ENCODE data around the gene FBL. TPM values are rescaled to one million over a fixed set of nuclear protein-coding genes. Genes with fewer than 3 reads are reported as not detected.
A peak's percentile ranks its signal among the peaks of the same experiment; 100 is the strongest.

Gene FBL
- total RNA-seq, 1 experiment from 2014 or later = 186 TPM

DNA sequence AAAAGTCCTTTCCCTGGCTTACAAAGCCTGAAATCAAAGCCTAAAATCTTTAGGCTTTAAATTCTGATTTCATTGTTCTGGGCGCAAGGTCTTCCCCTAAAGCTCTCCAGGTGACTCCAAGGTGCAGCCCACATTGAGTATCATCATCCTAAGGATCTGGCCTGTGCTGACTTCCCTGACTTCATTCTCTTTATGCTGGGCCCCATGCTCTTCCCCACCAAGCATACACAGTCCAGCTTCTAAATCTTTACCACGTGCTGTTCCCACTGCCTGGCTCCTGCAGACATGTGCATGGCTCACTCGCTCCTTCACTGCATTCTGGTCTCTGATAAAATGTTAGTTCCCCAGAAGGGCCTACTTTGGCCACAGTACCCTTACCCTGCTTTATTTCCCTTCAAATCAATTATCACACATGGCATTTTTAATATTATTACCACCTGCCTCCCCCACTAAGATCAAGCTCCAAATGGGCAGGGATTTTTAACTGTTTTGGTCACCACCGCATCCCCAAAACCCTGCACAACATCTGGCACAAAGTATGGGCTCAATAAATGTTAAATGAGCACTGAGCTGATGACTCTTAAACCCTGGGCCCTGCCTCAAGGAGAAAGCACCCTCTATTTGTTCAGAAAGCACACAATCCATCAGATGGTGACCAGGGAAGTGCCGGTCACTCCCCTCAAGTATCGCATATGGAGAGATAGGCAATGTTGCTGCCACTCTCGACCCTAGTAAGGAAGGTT lies 3.3 kb downstream of the FBL start:
- CTCF ChIA-PET = interaction anchor here (0.7 to 2.1 kb wide), 2 partner anchors 51 to 128 kb away, joined by 3 to 8 read pairs; partner anchors contain the start of gene PSMC4
- Histone ChIP-seq H3F3A (ENCODE audit: low read length, unreplicated experiment) (no peaks in the 10 kb centered on the region), H3K27me3 (ENCODE audit: low read length) (no peaks in the 10 kb centered on the region), H4K20me1 (ENCODE audit: low read length) (peaks cover 45% of the 10 kb centered on the region), H3K4me1 (ENCODE audit: insufficient read depth, low read length) (peaks cover 32% of the 10 kb centered on the region), H3K27ac (ENCODE audit: low read length) (no peak overlapping the region), H3K9ac (ENCODE audit: low read length) (no peak overlapping the region), H3K9me3 (ENCODE audit: low read length) (no peaks in the 10 kb centered on the region), H3K36me3 (ENCODE audit: low read depth, low read length) (peaks cover 20% of the 10 kb centered on the region), H3K4me3 (ENCODE audit: low read length) (no peak overlapping the region; the same call in 1 of the 2 replicates), H3K79me2 (ENCODE audit: low read length) (peaks cover 73% of the 10 kb centered on the region), H3K4me2 (ENCODE audit: low read length) (peak overlapping the region; percentile 97), H3K9me2 (replicated peaks; ENCODE audit: low read length) (no peaks in the 10 kb centered on the region), H2AFZ (ENCODE audit: low read length) (no peak overlapping the region)
- no peak for ATAC-seq
- intact Hi-C loops (cut with micrococcal nuclease) = no loop called here
- DNase-seq = no peak
- BruUV-seq (replicated peaks) = no TSS peak
- POLR2A ChIA-PET (ENCODE audit: unreplicated experiment) = interaction anchor here (0.7 kb wide), 1 partner anchor 128 kb away, joined by 3 read pairs; no protein-coding TSS in a partner anchor
- TF ChIP-seq, protein P1, sequence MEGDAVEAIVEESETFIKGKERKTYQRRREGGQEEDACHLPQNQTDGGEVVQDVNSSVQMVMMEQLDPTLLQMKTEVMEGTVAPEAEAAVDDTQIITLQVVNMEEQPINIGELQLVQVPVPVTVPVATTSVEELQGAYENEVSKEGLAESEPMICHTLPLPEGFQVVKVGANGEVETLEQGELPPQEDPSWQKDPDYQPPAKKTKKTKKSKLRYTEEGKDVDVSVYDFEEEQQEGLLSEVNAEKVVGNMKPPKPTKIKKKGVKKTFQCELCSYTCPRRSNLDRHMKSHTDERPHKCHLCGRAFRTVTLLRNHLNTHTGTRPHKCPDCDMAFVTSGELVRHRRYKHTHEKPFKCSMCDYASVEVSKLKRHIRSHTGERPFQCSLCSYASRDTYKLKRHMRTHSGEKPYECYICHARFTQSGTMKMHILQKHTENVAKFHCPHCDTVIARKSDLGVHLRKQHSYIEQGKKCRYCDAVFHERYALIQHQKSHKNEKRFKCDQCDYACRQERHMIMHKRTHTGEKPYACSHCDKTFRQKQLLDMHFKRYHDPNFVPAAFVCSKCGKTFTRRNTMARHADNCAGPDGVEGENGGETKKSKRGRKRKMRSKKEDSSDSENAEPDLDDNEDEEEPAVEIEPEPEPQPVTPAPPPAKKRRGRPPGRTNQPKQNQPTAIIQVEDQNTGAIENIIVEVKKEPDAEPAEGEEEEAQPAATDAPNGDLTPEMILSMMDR (conservative IDR thresholded peaks at IDR 0.05; ENCODE audit: low read depth, low read length) = 0 out of 2 replicates have a peak, but pooled peaks have one; percentile 1
- no peak for TF ChIP-seq EZH2 (IDR thresholded peaks at IDR 0.05; ENCODE audit: low read length, unreplicated experiment)

DNA sequence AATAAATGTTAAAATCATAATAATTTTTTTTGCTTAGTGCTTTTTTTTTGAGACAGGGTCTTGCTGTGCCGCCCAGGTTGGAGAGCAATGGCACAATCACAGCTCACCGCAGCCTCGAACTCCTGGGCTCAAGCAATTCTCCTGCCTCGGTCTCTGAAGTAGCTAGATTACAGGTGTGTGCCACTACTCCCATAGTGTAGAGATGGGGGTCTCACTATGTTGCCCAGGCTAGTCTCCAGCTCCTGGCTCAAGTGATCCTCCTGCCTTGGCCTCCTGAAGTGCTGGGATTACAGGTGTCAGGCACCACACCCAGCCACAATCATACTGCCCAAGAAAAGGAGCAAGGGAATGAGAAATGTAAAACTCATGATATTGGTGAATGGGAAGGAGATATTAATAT lies 5.1 kb downstream of the FBL start:
- peaks cover 25% of the 10 kb centered on the region for H3K4me1 ChIP-seq (ENCODE audit: insufficient read depth, low read length)
- H3K79me2 ChIP-seq (ENCODE audit: low read length) = peaks cover 70% of the 10 kb centered on the region
- no peak overlapping the region for H3K9ac ChIP-seq (ENCODE audit: low read length)
- ATAC-seq = no peak
- TF ChIP-seq, protein P1 (conservative IDR thresholded peaks at IDR 0.05; ENCODE audit: low read depth, low read length) = no peak
- TF ChIP-seq EZH2 (IDR thresholded peaks at IDR 0.05; ENCODE audit: low read length, unreplicated experiment) (no peak), EZH2phosphoT487 (IDR thresholded peaks at IDR 0.05; ENCODE audit: borderline replicate concordance, low read length) (no peak)
- BruUV-seq (replicated peaks) = no TSS peak
- H3F3A ChIP-seq (ENCODE audit: low read length, unreplicated experiment) = no peaks in the 10 kb centered on the region
- POLR2A ChIA-PET (ENCODE audit: unreplicated experiment) = no interaction called here
- H2AFZ ChIP-seq (ENCODE audit: low read length) = no peak overlapping the region
- no peaks in the 10 kb centered on the region for H3K9me2 ChIP-seq (replicated peaks; ENCODE audit: low read length)
- H3K4me2 ChIP-seq (ENCODE audit: low read length) = no peak overlapping the region
- peaks cover 35% of the 10 kb centered on the region for H3K36me3 ChIP-seq (ENCODE audit: low read depth, low read length)
- H4K20me1 ChIP-seq (ENCODE audit: low read length) = peaks cover 45% of the 10 kb centered on the region
- no peak overlapping the region for H3K4me3 ChIP-seq (ENCODE audit: low read length)
- no peak for DNase-seq
- intact Hi-C loops (cut with micrococcal nuclease) = no loop called here
- CTCF ChIA-PET = no interaction called here
- H3K27ac ChIP-seq (ENCODE audit: low read length) = no peak overlapping the region
- H3K27me3 ChIP-seq (ENCODE audit: low read length) = no peaks in the 10 kb centered on the region
- H3K9me3 ChIP-seq (ENCODE audit: low read length) = no peaks in the 10 kb centered on the region

DNA sequence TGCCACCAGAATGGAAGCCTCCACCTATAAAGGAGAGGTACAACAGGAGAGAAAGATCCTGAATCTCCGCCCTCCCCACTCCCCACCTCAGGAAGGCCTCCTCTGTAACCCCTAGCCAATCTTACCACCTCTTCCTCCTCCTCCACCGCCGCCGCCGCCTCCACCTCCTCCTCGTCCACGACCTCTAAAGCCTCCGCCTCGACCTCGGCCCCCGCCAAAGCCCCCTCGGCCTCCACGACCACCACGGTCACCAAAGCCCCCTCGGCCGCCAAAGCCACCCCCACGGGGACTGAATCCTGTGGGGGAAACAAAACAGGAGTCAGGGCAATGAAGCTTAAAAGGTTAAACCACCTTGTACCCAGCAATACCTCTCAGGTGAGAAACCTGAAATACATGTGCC lies 5.7 kb downstream of the FBL start:
- Histone ChIP-seq H3K4me2 (ENCODE audit: low read length) (no peak overlapping the region), H3K9ac (ENCODE audit: low read length) (no peak overlapping the region), H2AFZ (ENCODE audit: low read length) (no peak overlapping the region), H3K79me2 (ENCODE audit: low read length) (peaks cover 64% of the 10 kb centered on the region), H3K9me2 (replicated peaks; ENCODE audit: low read length) (no peaks in the 10 kb centered on the region), H3K27me3 (ENCODE audit: low read length) (no peaks in the 10 kb centered on the region), H3K9me3 (ENCODE audit: low read length) (no peaks in the 10 kb centered on the region), H3K4me1 (ENCODE audit: insufficient read depth, low read length) (peaks cover 25% of the 10 kb centered on the region), H4K20me1 (ENCODE audit: low read length) (peaks cover 45% of the 10 kb centered on the region), H3F3A (ENCODE audit: low read length, unreplicated experiment) (no peaks in the 10 kb centered on the region), H3K27ac (ENCODE audit: low read length) (no peak overlapping the region), H3K36me3 (ENCODE audit: low read depth, low read length) (peaks cover 36% of the 10 kb centered on the region), H3K4me3 (ENCODE audit: low read length) (no peak overlapping the region)
- CTCF ChIA-PET = no interaction called here
- TF ChIP-seq EZH2phosphoT487 (IDR thresholded peaks at IDR 0.05; ENCODE audit: borderline replicate concordance, low read length) (no peak), EZH2 (IDR thresholded peaks at IDR 0.05; ENCODE audit: low read length, unreplicated experiment) (no peak)
- TF ChIP-seq, protein P1 (conservative IDR thresholded peaks at IDR 0.05; ENCODE audit: low read depth, low read length) = no peak
- POLR2A ChIA-PET (ENCODE audit: unreplicated experiment) = no interaction called here
- DNase-seq (no peak), ATAC-seq (no peak)
- intact Hi-C loops (cut with micrococcal nuclease) = no loop called here
- no TSS peak for BruUV-seq (replicated peaks)

All from PC-3 (cell line).